GM12878 (cell line): ENCODE data around the gene KRT37.

Source experiments
- BHLHE40 ChIP-seq, 2 experiments: fragments of 450-650 bp in 1 of 2; IDR thresholded peaks; 2 replicates each; pipeline ENCODE4 v1.6.1; 2011 to 2017; ENCODE audit warnings: low read depth in 2 of 2, borderline replicate concordance in 1 of 2, improper control_type of control experiment in 1 of 2, low read length in 1 of 2, mild to moderate bottlenecking in 1 of 2
- ESRRA ChIP-seq: IDR thresholded peaks from 2 replicates; pipeline ENCODE4 v1.6.1; 2012; ENCODE audit warnings: mild to moderate bottlenecking, low read length, improper control_type of control experiment
- EZH2 ChIP-seq: IDR thresholded peaks from 2 replicates; pipeline ENCODE4 v1.6.1; 2012; ENCODE audit warnings: low read depth, mild to moderate bottlenecking, control low read depth, inconsistent platforms, low read length, borderline replicate concordance; ENCODE audit not compliant: control insufficient read depth
- NFYB ChIP-seq: IDR thresholded peaks from 2 replicates; pipeline ENCODE4 v1.6.1; 2011; ENCODE audit warnings: low read depth, mild to moderate bottlenecking, low read length, improper control_type of control experiment, moderate library complexity; ENCODE audit not compliant: insufficient read depth
- RELA ChIP-seq: fragments of 450-650 bp; IDR thresholded peaks from 2 replicates; pipeline ENCODE4 v1.8.0; 2014; ENCODE audit warnings: borderline replicate concordance; ENCODE audit not compliant: partially characterized antibody
- SP1 ChIP-seq: IDR thresholded peaks from one replicate; pipeline ENCODE4 v1.6.1; 2011; ENCODE audit warnings: low read depth, low read length
- TF ChIP-seq, protein P1 (sequence below), 3 experiments: IDR thresholded peaks in 2 of 3; conservative IDR thresholded peaks in 1 of 3; 2 replicates each; pipeline ENCODE4 v1.5.1; 2011; ENCODE audit warnings: low read depth in 3 of 3, low read length in 3 of 3, mild to moderate bottlenecking in 3 of 3, control low read depth in 2 of 3, moderate library complexity in 2 of 3, inconsistent platforms in 1 of 3, mixed read lengths in 1 of 3; ENCODE audit not compliant: control insufficient read depth in 2 of 3, insufficient read depth in 1 of 3; ENCODE audit errors: extremely low read depth in 1 of 3
- TF ChIP-seq, protein P2 (sequence below): IDR thresholded peaks from 2 replicates; pipeline ENCODE4 v1.6.1; 2012; ENCODE audit warnings: mild to moderate bottlenecking, low read depth, low read length

DNA sequence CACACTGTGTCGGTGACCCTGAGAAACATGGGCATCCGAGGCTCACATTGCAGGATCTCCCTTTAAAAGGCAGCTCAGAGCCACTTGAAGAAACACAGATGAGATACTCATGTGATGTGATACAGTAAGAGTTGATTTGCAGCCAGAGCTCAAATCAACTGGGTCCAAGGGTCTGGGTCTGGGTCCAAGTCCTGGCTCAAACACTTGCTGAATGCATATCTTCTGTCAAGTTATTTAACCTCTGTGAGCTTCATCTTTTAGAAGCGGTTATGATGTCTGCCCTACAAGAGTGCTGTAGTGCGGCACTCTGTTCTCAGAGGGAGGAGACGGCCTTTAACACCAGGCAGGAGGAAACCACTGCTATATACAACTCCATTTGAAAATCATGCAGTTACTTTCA lies 10.0 kb upstream of the KRT37 start:
- TF ChIP-seq SP1 (no peak), ESRRA (no peak), NFYB (no peak), EZH2 (no peak), BHLHE40 (IDR thresholded peaks at IDR 0.05; ENCODE audit: borderline replicate concordance in 1 of 2, low read depth in 2 of 2, low read length in 1 of 2) (no peak), RELA (no peak)
- TF ChIP-seq, protein P1, sequence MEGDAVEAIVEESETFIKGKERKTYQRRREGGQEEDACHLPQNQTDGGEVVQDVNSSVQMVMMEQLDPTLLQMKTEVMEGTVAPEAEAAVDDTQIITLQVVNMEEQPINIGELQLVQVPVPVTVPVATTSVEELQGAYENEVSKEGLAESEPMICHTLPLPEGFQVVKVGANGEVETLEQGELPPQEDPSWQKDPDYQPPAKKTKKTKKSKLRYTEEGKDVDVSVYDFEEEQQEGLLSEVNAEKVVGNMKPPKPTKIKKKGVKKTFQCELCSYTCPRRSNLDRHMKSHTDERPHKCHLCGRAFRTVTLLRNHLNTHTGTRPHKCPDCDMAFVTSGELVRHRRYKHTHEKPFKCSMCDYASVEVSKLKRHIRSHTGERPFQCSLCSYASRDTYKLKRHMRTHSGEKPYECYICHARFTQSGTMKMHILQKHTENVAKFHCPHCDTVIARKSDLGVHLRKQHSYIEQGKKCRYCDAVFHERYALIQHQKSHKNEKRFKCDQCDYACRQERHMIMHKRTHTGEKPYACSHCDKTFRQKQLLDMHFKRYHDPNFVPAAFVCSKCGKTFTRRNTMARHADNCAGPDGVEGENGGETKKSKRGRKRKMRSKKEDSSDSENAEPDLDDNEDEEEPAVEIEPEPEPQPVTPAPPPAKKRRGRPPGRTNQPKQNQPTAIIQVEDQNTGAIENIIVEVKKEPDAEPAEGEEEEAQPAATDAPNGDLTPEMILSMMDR (IDR thresholded peaks at IDR 0.05 in 2 of 3, conservative IDR thresholded peaks at IDR 0.05 in 1 of 3; ENCODE audit: control insufficient read depth in 2 of 3, extremely low read depth in 1 of 3, insufficient read depth in 1 of 3, low read depth in 3 of 3, low read length in 3 of 3), result no peak
- TF ChIP-seq, protein P2, sequence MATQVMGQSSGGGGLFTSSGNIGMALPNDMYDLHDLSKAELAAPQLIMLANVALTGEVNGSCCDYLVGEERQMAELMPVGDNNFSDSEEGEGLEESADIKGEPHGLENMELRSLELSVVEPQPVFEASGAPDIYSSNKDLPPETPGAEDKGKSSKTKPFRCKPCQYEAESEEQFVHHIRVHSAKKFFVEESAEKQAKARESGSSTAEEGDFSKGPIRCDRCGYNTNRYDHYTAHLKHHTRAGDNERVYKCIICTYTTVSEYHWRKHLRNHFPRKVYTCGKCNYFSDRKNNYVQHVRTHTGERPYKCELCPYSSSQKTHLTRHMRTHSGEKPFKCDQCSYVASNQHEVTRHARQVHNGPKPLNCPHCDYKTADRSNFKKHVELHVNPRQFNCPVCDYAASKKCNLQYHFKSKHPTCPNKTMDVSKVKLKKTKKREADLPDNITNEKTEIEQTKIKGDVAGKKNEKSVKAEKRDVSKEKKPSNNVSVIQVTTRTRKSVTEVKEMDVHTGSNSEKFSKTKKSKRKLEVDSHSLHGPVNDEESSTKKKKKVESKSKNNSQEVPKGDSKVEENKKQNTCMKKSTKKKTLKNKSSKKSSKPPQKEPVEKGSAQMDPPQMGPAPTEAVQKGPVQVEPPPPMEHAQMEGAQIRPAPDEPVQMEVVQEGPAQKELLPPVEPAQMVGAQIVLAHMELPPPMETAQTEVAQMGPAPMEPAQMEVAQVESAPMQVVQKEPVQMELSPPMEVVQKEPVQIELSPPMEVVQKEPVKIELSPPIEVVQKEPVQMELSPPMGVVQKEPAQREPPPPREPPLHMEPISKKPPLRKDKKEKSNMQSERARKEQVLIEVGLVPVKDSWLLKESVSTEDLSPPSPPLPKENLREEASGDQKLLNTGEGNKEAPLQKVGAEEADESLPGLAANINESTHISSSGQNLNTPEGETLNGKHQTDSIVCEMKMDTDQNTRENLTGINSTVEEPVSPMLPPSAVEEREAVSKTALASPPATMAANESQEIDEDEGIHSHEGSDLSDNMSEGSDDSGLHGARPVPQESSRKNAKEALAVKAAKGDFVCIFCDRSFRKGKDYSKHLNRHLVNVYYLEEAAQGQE, result no peak
